Thyroid gland (tissue), 4 donors: ENCODE measurements around the gene PLK5. TPM values are rescaled to one million over a fixed set of nuclear protein-coding genes. Genes with fewer than 3 reads are reported as not detected.
"Not testable (repeated sequence)": the region's sequence is repeated elsewhere in the genome, so short reads cannot be mapped to it uniquely, and the experiment has no call there.

Experiments
- DNase-seq, 2 donors: peaks; one replicate each; pipeline ENCODE4 v3.0.0-alpha.2; 2019
- H3K27ac ChIP-seq, 3 donors: fragments of 200-600 bp; sonication (generic); 1 replicate in 2 of 3; 2 replicates in 1 of 3; pipeline ENCODE4 v1.5.1; 2016 to 2019; ENCODE audit warnings: mild to moderate bottlenecking in 1 of 3, moderate library complexity in 1 of 3
- H3K27me3 ChIP-seq: fragments of 200-600 bp; sonication (generic); one replicate; pipeline ENCODE4 v1.5.1; 2019
- H3K36me3 ChIP-seq, 2 donors: fragments of 200-600 bp; sonication (generic); one replicate each; pipeline ENCODE4 v1.5.1; 2016 to 2019
- H3K4me1 ChIP-seq, 2 donors: fragments of 200-600 bp; sonication (generic); one replicate each; pipeline ENCODE4 v1.5.1; 2017 to 2019
- H3K4me3 ChIP-seq, 3 donors: fragments of 200-600 bp; sonication (generic); replicated peaks in 1 of 3; 1 replicate in 2 of 3; 2 replicates in 1 of 3; pipeline ENCODE4 v1.5.1; 2016; ENCODE audit warnings: mild to moderate bottlenecking in 1 of 3
- H3K9me3 ChIP-seq: fragments of 200-600 bp; sonication (generic); one replicate; pipeline ENCODE4 v1.5.1; 2017
- POLR2A ChIP-seq, 2 donors: fragments of 450-650 bp; IDR thresholded peaks; one replicate each; pipeline ENCODE4 v1.6.1; 2017; ENCODE audit warnings: antibody characterized with exemption in 2 of 2, mild to moderate bottlenecking in 2 of 2, moderate library complexity in 1 of 2
- WGBS, 2 donors: methylation state at CpG; one replicate each; pipeline ENCODE4 v1.1.5; 2017; 5-methylcytosine and 5-hydroxymethylcytosine counted together
- intact Hi-C: fragments of 100-400 bp; cut with DNase I; formaldehyde crosslinking; loops from one replicate; pipeline ENCODE4 v1.15.1; 2023
- total RNA-seq, 4 donors: library from RNA; depleted of rRNA; stranded (reverse); fragments of >200 nt; gene quantifications; one replicate each; pipeline ENCODE4 v1.2.3, GENCODE V29; 2016
- TF ChIP-seq, protein P1 (sequence below), 6 experiments: fragments of 200-600 bp in 3 of 6; fragments of 450-650 bp in 3 of 6; sonication (generic) in 3 of 6; IDR thresholded peaks; one replicate each; pipeline ENCODE4 v1.5.1; 2016 to 2019; ENCODE audit warnings: antibody characterized with exemption in 6 of 6, mild to moderate bottlenecking in 2 of 6, inconsistent platforms in 1 of 6, moderate library complexity in 1 of 6

PLK5 gene
- total RNA-seq, 4 donors from 2014 or later, result not detected

DNA sequence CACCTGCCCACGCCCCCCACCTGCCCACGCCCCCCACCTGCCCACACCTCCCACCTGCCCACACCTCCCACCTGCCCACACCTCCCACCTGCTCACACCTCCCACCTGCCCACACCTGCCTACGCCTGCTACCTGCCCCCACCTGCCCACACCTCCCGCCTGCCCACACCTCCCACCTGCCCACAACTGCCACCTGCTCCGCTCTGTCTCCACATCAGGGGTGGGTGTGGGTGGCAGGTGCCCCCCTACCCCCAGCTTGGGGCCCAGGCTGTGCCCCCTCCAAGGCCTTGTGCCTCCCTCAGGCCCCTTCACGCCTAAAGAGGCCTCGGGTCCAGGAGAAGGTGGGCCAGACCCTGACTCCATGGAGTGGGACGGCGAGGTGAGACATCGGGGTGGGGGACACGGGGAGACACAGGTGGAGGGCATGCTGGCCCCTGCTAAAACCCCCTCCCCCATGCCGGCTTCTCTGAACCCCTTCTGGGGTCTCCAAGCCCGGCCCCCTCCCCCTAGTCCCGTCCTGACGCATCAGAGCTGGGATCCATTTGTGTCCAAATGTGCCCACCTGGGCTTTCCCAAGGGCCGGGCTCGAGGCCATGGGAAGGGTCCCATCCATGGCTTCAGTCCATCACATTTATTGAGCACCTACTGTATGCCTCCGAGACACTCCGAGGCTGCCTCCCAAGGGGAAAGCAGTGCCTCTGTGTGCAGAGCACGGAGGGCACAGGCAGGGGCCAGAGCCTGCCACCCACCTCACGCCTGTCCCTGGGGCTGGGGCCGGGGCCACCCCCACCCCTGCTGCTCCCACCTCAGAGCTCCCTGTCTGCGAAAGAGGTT lies 4.9 kb downstream of the PLK5 start:
- Histone ChIP-seq H3K4me1 (peaks cover 0 to 5% of the 10 kb centered on the region in 2 donors), H3K4me3 (no peak overlapping the region), H3K27me3 (no peaks in the 10 kb centered on the region), H3K27ac (no peak overlapping the region), H3K36me3 (no peaks in the 10 kb centered on the region), H3K9me3 (no peaks in the 10 kb centered on the region)
- no peak for TF ChIP-seq POLR2A (IDR thresholded peaks at IDR 0.05)
- TF ChIP-seq, protein P1, sequence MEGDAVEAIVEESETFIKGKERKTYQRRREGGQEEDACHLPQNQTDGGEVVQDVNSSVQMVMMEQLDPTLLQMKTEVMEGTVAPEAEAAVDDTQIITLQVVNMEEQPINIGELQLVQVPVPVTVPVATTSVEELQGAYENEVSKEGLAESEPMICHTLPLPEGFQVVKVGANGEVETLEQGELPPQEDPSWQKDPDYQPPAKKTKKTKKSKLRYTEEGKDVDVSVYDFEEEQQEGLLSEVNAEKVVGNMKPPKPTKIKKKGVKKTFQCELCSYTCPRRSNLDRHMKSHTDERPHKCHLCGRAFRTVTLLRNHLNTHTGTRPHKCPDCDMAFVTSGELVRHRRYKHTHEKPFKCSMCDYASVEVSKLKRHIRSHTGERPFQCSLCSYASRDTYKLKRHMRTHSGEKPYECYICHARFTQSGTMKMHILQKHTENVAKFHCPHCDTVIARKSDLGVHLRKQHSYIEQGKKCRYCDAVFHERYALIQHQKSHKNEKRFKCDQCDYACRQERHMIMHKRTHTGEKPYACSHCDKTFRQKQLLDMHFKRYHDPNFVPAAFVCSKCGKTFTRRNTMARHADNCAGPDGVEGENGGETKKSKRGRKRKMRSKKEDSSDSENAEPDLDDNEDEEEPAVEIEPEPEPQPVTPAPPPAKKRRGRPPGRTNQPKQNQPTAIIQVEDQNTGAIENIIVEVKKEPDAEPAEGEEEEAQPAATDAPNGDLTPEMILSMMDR (IDR thresholded peaks at IDR 0.05), result no peak
- no peak for DNase-seq
- WGBS, 2 donors, result 83 to 87% methylated on average over 11 to 15 of the region's 23 CpGs
- intact Hi-C loops, result loop anchor here (10.0 kb wide), 1 partner anchor 244 kb away; the partner anchor contains the start of gene EFNA2

DNA sequence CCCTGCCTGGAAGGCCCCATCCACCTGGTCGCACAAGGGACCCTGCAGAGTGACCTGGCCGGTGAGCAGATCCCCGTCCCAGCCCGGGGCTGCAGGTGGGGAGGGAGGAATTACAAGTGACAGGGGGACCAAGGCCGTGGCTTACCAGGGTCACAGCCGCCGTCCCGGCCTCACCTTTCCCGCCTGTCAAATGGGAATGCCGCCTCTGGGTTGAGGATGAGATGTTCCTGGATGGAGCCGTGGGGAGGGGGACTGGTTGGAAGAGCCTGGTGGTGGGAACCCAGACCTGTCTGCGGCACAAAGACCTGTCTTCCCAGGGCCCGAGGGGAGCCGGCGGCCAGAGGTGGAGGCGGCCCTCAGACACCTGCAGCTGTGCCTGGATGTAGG lies 5.5 kb downstream of the PLK5 start:
- TF ChIP-seq, protein P1 (IDR thresholded peaks at IDR 0.05), result no peak
- no peak for TF ChIP-seq POLR2A (IDR thresholded peaks at IDR 0.05)
- WGBS, 2 donors, result 77% methylated on average over 16 of the region's 16 CpGs; no CpG with 5 or more reads in 1 of the 2 donors
- intact Hi-C loops, result loop anchor here (10.0 kb wide), 1 partner anchor 245 kb away; the partner anchor contains the start of gene EFNA2
- H3K4me1 ChIP-seq, result no peaks in the 10 kb centered on the region
- no peaks in the 10 kb centered on the region for H3K27me3 ChIP-seq
- no peak for DNase-seq
- H3K36me3 ChIP-seq, result no peaks in the 10 kb centered on the region
- H3K4me3 ChIP-seq, result no peak overlapping the region
- H3K27ac ChIP-seq, result no peak overlapping the region
- H3K9me3 ChIP-seq, result no peaks in the 10 kb centered on the region

DNA sequence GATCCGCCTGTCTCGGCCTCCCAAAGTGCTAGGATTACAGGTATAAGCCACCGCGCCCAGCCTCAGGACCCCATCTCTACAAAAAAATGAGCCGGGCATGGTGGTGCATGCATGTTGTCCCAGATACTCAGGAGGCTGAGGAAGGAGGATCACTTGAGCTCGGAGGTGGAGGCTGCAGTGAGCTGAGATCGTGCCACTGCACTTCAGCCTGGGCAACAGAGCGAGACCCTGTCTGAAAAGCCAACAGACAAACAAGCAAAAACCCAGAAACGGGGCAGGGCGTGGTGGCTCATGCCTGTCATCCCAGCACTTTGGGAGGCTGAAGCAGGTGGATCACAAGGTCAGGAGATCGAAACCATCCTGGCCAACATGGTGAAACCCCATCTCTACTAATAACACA lies 7.0 kb downstream of the PLK5 start:
- DNase-seq, result not testable (repeated sequence)

DNA sequence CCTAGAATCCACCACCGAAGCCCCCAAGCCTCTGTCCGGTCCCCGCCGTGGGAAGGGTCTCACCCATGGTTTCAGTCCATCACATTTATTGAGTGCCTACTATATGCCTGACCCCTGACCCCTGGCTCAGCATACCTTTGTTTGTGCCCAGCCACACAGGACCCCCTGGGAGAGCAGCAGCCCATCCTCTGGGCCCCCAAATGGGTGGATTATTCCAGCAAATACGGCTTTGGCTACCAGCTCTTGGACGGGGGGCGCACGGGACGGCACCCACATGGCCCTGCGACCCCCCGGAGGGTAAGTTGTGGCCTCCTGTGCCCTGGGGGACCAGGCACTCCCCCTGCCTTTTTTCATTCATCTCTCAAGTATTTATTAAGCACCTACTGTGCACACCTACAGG lies 7.7 kb downstream of the PLK5 start:
- 85 to 89% methylated on average over 11 of the region's 11 CpGs for WGBS, 2 donors
- TF ChIP-seq POLR2A (IDR thresholded peaks at IDR 0.05), result no peak
- TF ChIP-seq, protein P1 (IDR thresholded peaks at IDR 0.05), result no peak
- Histone ChIP-seq H3K4me3 (no peak overlapping the region), H3K4me1 (no peaks in the 10 kb centered on the region), H3K27me3 (no peaks in the 10 kb centered on the region), H3K9me3 (no peaks in the 10 kb centered on the region), H3K36me3 (no peaks in the 10 kb centered on the region), H3K27ac (no peak overlapping the region)
- intact Hi-C loops, result no loop called here
- DNase-seq, result no peak

More for the DNA sequence above, 7.0 kb downstream of the PLK5 start:
- H3K4me3 ChIP-seq, H3K27ac ChIP-seq, intact Hi-C loops, H3K4me1 ChIP-seq, H3K9me3 ChIP-seq, H3K27me3 ChIP-seq, H3K36me3 ChIP-seq: not testable (repeated sequence)
- 90% methylated on average over 11 of the region's 11 CpGs for WGBS, 2 donors

DNA sequence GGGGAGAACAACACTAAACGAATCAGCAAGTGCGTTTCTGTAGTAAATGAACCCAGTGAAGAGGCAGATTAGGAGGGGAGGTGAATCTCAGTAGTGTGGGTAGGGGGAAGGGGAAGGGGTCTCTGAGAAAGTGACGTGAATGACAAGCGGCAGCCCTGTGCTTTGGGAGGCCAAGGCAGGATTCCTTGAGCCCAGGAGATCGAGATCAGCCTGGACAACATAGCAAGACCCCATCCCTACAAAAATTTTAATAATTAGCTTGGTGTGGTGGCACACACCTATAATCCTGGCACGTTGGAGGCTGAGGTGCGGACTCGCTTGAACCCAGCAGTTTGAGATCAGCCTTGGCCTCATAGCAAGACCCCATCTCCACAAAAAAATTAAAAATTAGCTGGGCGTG lies 8.1 kb downstream of the PLK5 start:
- Histone ChIP-seq H3K27ac (no peak overlapping the region), H3K9me3 (no peaks in the 10 kb centered on the region), H3K27me3 (no peaks in the 10 kb centered on the region), H3K4me3 (no peak overlapping the region), H3K36me3 (no peaks in the 10 kb centered on the region), H3K4me1 (no peaks in the 10 kb centered on the region)
- DNase-seq, result no peak
- 89 to 91% methylated on average over 9 of the region's 9 CpGs for WGBS, 2 donors
- intact Hi-C loops, result no loop called here
- TF ChIP-seq, protein P1 (IDR thresholded peaks at IDR 0.05), result no peak
- no peak for TF ChIP-seq POLR2A (IDR thresholded peaks at IDR 0.05)
